Liver (tissue), 9 donors: ENCODE data around the gene HRH3. TPM values are rescaled to one million over a fixed set of nuclear protein-coding genes. Genes with fewer than 3 reads are reported as not detected.

Experiments
- DNase-seq: peaks from one replicate; pipeline ENCODE4 v3.0.0-alpha.2; 2017; ENCODE audit warnings: low spot score
- H3K27ac ChIP-seq, 2 donors: one replicate each; pipeline ENCODE4 v1.7.0; 2013; ENCODE audit warnings: inconsistent platforms in 2 of 2, low read length in 2 of 2, control low read depth in 1 of 2, low read depth in 1 of 2, mild to moderate bottlenecking in 1 of 2
- H3K27me3 ChIP-seq, 4 donors: one replicate each; pipeline versions ENCODE4 v1.6.1 to v1.7.0; 2013; ENCODE audit warnings: low read length in 3 of 4, inconsistent platforms in 1 of 4, mild to moderate bottlenecking in 1 of 4, moderate library complexity in 1 of 4; ENCODE audit not compliant: control insufficient read depth in 4 of 4, insufficient read depth in 4 of 4
- H3K36me3 ChIP-seq, 4 donors: one replicate each; pipeline versions ENCODE4 v1.6.1 to v1.7.0; 2013; ENCODE audit warnings: low read length in 3 of 4, mild to moderate bottlenecking in 3 of 4, low read depth in 1 of 4, moderate library complexity in 1 of 4; ENCODE audit not compliant: control insufficient read depth in 4 of 4, insufficient read depth in 3 of 4
- H3K4me1 ChIP-seq, 4 donors: one replicate each; pipeline versions ENCODE4 v1.6.1 to v1.7.0; 2013; ENCODE audit warnings: low read length in 3 of 4, mild to moderate bottlenecking in 3 of 4, moderate library complexity in 1 of 4; ENCODE audit not compliant: control insufficient read depth in 4 of 4, insufficient read depth in 4 of 4
- H3K4me3 ChIP-seq, 3 donors: one replicate each; pipeline versions ENCODE4 v1.6.1 to v1.7.0; 2013; ENCODE audit warnings: low read length in 3 of 3, control low read depth in 1 of 3, low read depth in 1 of 3, mild to moderate bottlenecking in 1 of 3
- H3K9ac ChIP-seq, 2 donors: one replicate each; pipeline ENCODE4 v1.7.0; 2013; ENCODE audit warnings: low read length in 2 of 2, mild to moderate bottlenecking in 2 of 2, moderate library complexity in 2 of 2, control low read depth in 1 of 2, low read depth in 1 of 2
- H3K9me3 ChIP-seq, 4 donors: one replicate each; pipeline versions ENCODE4 v1.6.1 to v1.7.0; 2013; ENCODE audit warnings: low read length in 3 of 4; ENCODE audit not compliant: control insufficient read depth in 4 of 4
- EGR1 ChIP-seq, 2 donors: IDR thresholded peaks; 2 replicates each; pipeline ENCODE4 v1.6.1; 2016 to 2018; ENCODE audit warnings: antibody characterized with exemption in 2 of 2, low read depth in 2 of 2
- FOXA2 ChIP-seq: IDR thresholded peaks from 2 replicates; pipeline ENCODE4 v1.6.1; 2016; ENCODE audit warnings: antibody characterized with exemption
- GABPA ChIP-seq, 2 donors: IDR thresholded peaks in 1 of 2; conservative IDR thresholded peaks in 1 of 2; 2 replicates each; pipeline ENCODE4 v1.6.1; 2016; ENCODE audit warnings: antibody characterized with exemption in 2 of 2, mild to moderate bottlenecking in 1 of 2, moderate library complexity in 1 of 2
- HNF4A ChIP-seq, 2 donors: conservative IDR thresholded peaks; 2 replicates each; pipeline ENCODE4 v1.6.1; 2016; ENCODE audit warnings: antibody characterized with exemption in 2 of 2, mild to moderate bottlenecking in 2 of 2
- HNF4G ChIP-seq: IDR thresholded peaks from 2 replicates; pipeline ENCODE4 v1.6.1; 2016; ENCODE audit warnings: antibody characterized with exemption
- JUND ChIP-seq, 2 donors: IDR thresholded peaks; 2 replicates each; pipeline ENCODE4 v1.6.1; 2016; ENCODE audit warnings: antibody characterized with exemption in 2 of 2
- NR2F2 ChIP-seq: IDR thresholded peaks from 2 replicates; pipeline ENCODE4 v1.6.1; 2016; ENCODE audit warnings: antibody characterized with exemption
- RAD21 ChIP-seq, 2 donors: IDR thresholded peaks; 2 replicates each; pipeline ENCODE4 v1.6.1; 2016; ENCODE audit warnings: antibody characterized with exemption in 2 of 2, mild to moderate bottlenecking in 2 of 2
- RXRA ChIP-seq, 2 donors: IDR thresholded peaks; 2 replicates each; pipeline ENCODE4 v1.6.1; 2017 to 2018; ENCODE audit warnings: antibody characterized with exemption in 2 of 2, mild to moderate bottlenecking in 1 of 2
- SP1 ChIP-seq: IDR thresholded peaks from 2 replicates; pipeline ENCODE4 v1.6.1; 2018; ENCODE audit warnings: antibody characterized with exemption, mild to moderate bottlenecking
- TAF1 ChIP-seq: conservative IDR thresholded peaks from 2 replicates; pipeline ENCODE4 v1.6.1; 2016; ENCODE audit warnings: antibody characterized with exemption, mild to moderate bottlenecking
- YY1 ChIP-seq: IDR thresholded peaks from 2 replicates; pipeline ENCODE4 v1.6.1; 2016; ENCODE audit warnings: antibody characterized with exemption, mild to moderate bottlenecking
- WGBS: extraction: QIAGEN DNeasy Blood & Tissue Kit; methylation state at CpG from one replicate; pipeline ENCODE4 v1.1.7; 2013; 5-methylcytosine and 5-hydroxymethylcytosine counted together
- polyA plus RNA-seq, 2 donors: library from polyadenylated mRNA; stranded (reverse) in 1 of 2; unstranded in 1 of 2; fragments of 200-250 nt in 1 of 2; fragments of >200 nt in 1 of 2; fragmentation: Nextera tagmentation in 1 of 2; extraction: Ambion mirVana in 1 of 2; gene quantifications; one replicate each; pipeline versions ENCODE4 v1.2.1 to v1.2.3, GENCODE V29; 2013 to 2015
- total RNA-seq, 2 donors: library from RNA; depleted of rRNA; stranded (reverse); fragments of >200 nt; gene quantifications; one replicate each; pipeline ENCODE4 v1.2.3, GENCODE V29; 2014
- TF ChIP-seq, protein P1 (sequence below): IDR thresholded peaks from 2 replicates; pipeline ENCODE4 v1.6.1; 2016; ENCODE audit warnings: antibody characterized with exemption
- TF ChIP-seq, protein P2 (sequence below): IDR thresholded peaks from 2 replicates; pipeline ENCODE4 v1.6.1; 2016; ENCODE audit warnings: antibody characterized with exemption
- TF ChIP-seq, protein P3 (sequence below): IDR thresholded peaks from 2 replicates; pipeline ENCODE4 v1.6.1; 2016; ENCODE audit warnings: antibody characterized with exemption, mild to moderate bottlenecking
- TF ChIP-seq, protein P4 (sequence below): IDR thresholded peaks from 2 replicates; pipeline ENCODE4 v1.6.1; 2016; ENCODE audit warnings: antibody characterized with exemption
- donor health status: healthy.
- donor health status: healthy.
- donor health status: healthy.
- donor health status: healthy.
- donor health status: healthy.

HRH3 gene
- total and polyA plus RNA-seq, 4 donors = not detected

DNA sequence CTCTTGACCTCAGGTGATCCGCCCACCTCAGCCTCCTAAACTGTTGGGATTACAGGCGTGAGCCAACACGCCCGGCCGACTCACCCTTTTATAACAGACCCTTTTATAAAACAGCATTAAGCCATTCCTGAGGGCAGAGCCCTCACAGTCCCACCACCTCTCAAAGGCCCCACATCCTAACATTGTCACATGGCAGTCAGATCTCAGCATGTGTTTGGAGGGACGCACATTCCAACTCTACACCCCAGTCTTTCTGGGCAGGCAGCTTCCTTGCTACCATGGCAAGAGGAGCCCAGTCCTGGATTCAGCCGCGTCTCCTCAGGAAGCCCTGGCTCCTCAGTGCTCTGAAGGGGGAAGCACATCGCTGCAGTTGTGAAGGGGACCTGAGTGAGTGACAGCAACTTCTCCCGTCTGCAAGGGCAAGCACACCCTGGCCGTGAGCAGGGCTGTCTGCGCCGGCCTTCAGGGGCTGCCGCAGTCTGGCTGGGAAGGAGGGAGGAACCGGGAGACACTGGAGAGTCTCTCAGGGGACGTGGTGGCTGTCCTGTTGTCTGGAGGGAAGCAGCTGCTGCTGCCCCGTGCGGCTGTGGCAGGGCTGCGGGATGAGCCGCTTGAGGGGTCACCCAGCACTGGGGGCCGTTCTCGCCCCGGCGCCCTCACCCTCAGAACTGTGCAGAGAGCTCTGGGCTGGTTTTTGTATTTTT lies 34.1 kb upstream of the HRH3 start:
- 89% methylated on average over 24 of the region's 24 CpGs for WGBS
- Histone ChIP-seq H3K4me3 (no peak overlapping the region), H3K36me3 (peaks cover 2 to 25% (median 8%) of the 10 kb centered on the region in 4 donors), H3K9me3 (no peaks in the 10 kb centered on the region), H3K4me1 (no peaks in the 10 kb centered on the region), H3K9ac (no peak overlapping the region), H3K27ac (no peak overlapping the region), H3K27me3 (no peaks in the 10 kb centered on the region)
- TF ChIP-seq HNF4G = no peak
- TF ChIP-seq, protein P1, sequence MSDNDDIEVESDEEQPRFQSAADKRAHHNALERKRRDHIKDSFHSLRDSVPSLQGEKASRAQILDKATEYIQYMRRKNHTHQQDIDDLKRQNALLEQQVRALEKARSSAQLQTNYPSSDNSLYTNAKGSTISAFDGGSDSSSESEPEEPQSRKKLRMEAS = no peak
- TF ChIP-seq, protein P2, sequence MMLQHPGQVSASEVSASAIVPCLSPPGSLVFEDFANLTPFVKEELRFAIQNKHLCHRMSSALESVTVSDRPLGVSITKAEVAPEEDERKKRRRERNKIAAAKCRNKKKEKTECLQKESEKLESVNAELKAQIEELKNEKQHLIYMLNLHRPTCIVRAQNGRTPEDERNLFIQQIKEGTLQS = no peak
- TF ChIP-seq HNF4A (conservative IDR thresholded peaks at IDR 0.05) = no peak
- TF ChIP-seq, protein P3, sequence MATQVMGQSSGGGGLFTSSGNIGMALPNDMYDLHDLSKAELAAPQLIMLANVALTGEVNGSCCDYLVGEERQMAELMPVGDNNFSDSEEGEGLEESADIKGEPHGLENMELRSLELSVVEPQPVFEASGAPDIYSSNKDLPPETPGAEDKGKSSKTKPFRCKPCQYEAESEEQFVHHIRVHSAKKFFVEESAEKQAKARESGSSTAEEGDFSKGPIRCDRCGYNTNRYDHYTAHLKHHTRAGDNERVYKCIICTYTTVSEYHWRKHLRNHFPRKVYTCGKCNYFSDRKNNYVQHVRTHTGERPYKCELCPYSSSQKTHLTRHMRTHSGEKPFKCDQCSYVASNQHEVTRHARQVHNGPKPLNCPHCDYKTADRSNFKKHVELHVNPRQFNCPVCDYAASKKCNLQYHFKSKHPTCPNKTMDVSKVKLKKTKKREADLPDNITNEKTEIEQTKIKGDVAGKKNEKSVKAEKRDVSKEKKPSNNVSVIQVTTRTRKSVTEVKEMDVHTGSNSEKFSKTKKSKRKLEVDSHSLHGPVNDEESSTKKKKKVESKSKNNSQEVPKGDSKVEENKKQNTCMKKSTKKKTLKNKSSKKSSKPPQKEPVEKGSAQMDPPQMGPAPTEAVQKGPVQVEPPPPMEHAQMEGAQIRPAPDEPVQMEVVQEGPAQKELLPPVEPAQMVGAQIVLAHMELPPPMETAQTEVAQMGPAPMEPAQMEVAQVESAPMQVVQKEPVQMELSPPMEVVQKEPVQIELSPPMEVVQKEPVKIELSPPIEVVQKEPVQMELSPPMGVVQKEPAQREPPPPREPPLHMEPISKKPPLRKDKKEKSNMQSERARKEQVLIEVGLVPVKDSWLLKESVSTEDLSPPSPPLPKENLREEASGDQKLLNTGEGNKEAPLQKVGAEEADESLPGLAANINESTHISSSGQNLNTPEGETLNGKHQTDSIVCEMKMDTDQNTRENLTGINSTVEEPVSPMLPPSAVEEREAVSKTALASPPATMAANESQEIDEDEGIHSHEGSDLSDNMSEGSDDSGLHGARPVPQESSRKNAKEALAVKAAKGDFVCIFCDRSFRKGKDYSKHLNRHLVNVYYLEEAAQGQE = no peak
- TF ChIP-seq NR2F2 = no peak
- TF ChIP-seq RAD21 (IDR thresholded peaks at IDR 0.05) = no peak
- TF ChIP-seq TAF1 = no peak
- no peak for TF ChIP-seq RXRA (IDR thresholded peaks at IDR 0.05)
- no peak for TF ChIP-seq FOXA2
- no peak for TF ChIP-seq GABPA (IDR thresholded peaks at IDR 0.05 in 1 of 2, conservative IDR thresholded peaks at IDR 0.05 in 1 of 2)
- TF ChIP-seq, protein P4, sequence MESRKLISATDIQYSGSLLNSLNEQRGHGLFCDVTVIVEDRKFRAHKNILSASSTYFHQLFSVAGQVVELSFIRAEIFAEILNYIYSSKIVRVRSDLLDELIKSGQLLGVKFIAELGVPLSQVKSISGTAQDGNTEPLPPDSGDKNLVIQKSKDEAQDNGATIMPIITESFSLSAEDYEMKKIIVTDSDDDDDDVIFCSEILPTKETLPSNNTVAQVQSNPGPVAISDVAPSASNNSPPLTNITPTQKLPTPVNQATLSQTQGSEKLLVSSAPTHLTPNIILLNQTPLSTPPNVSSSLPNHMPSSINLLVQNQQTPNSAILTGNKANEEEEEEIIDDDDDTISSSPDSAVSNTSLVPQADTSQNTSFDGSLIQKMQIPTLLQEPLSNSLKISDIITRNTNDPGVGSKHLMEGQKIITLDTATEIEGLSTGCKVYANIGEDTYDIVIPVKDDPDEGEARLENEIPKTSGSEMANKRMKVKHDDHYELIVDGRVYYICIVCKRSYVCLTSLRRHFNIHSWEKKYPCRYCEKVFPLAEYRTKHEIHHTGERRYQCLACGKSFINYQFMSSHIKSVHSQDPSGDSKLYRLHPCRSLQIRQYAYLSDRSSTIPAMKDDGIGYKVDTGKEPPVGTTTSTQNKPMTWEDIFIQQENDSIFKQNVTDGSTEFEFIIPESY = no peak
- no peak for DNase-seq

DNA sequence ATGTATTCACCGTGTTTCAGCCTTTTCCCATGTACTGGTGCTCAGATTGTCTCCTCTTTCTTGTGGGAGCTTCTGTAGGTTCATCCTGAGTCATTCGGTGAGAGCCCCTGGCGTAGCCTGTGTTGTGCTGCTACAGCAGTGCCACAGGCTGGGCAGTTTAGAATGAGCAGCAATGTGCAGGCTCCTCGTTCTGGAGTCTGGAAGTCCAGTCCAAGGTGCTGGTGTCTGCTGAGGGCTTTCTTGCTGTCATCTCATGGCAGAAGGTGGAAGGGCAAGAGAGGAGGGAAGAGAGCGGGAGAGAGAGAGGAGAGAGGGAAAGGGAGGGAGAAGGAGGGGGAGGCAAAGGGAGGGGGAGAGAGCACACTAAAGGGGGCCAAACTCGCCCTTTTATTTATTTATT lies 33.3 kb upstream of the HRH3 start:
- Histone ChIP-seq H3K4me1 (no peaks in the 10 kb centered on the region), H3K9ac (no peak overlapping the region), H3K4me3 (no peak overlapping the region), H3K9me3 (no peaks in the 10 kb centered on the region), H3K27me3 (no peaks in the 10 kb centered on the region), H3K27ac (no peak overlapping the region), H3K36me3 (peaks cover 2 to 21% (median 8%) of the 10 kb centered on the region in 4 donors)
- no peak for DNase-seq
- WGBS = 94% methylated on average over 6 of the region's 6 CpGs
- TF ChIP-seq, protein P1 = no peak
- TF ChIP-seq RAD21 (IDR thresholded peaks at IDR 0.05) (no peak), EGR1 (IDR thresholded peaks at IDR 0.05; ENCODE audit: low read depth in 2 of 2) (no peak), JUND (IDR thresholded peaks at IDR 0.05) (no peak), FOXA2 (no peak), HNF4A (conservative IDR thresholded peaks at IDR 0.05) (no peak), TAF1 (no peak), HNF4G (no peak), NR2F2 (no peak), YY1 (no peak), SP1 (no peak)
- TF ChIP-seq, protein P2 = no peak
- TF ChIP-seq, protein P3 = no peak
